ENCODE measurements around the gene SLC25A11. TPM values are rescaled to one million over a fixed set of nuclear protein-coding genes. Genes with fewer than 3 reads are reported as not detected.

The SLC25A11 gene
- total RNA-seq, 1 donor from 2014 or later = 219 TPM

DNA sequence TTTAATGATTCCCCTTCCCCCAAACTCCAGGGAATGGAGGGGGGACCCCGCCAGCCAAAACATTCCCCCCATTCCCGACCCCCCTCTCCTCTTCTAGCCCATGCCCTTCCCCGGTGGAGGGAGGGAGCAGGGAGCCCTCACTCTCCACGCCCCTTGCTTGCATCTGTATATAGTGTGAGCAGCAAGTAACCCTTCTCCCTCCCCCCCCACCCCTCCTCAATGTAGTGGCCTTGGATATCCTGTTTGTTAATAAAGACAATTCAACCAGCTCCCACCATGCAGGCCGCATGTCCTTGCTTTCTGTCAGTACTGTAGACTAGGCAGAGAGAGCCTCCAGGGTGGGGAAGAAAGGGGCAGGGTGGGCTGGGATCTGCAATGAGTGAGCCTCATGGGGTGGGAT, 42.1 kb downstream of the SLC25A11 start:
- H3K27ac ChIP-seq (replicated peaks) = no peak overlapping the region
- no peak for DNase-seq
- peaks cover 35% of the 10 kb centered on the region for H3K4me1 ChIP-seq
- intact Hi-C loops (cut with micrococcal nuclease) = no loop called here
- TF ChIP-seq, protein P1, sequence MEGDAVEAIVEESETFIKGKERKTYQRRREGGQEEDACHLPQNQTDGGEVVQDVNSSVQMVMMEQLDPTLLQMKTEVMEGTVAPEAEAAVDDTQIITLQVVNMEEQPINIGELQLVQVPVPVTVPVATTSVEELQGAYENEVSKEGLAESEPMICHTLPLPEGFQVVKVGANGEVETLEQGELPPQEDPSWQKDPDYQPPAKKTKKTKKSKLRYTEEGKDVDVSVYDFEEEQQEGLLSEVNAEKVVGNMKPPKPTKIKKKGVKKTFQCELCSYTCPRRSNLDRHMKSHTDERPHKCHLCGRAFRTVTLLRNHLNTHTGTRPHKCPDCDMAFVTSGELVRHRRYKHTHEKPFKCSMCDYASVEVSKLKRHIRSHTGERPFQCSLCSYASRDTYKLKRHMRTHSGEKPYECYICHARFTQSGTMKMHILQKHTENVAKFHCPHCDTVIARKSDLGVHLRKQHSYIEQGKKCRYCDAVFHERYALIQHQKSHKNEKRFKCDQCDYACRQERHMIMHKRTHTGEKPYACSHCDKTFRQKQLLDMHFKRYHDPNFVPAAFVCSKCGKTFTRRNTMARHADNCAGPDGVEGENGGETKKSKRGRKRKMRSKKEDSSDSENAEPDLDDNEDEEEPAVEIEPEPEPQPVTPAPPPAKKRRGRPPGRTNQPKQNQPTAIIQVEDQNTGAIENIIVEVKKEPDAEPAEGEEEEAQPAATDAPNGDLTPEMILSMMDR (IDR thresholded peaks at IDR 0.05; ENCODE audit: borderline replicate concordance) = no peak
- H3K36me3 ChIP-seq = peaks cover 42% of the 10 kb centered on the region
- peaks cover 35% of the 10 kb centered on the region for H3K27me3 ChIP-seq (ENCODE audit: low read depth)
- no peaks in the 10 kb centered on the region for H3K9me3 ChIP-seq (replicated peaks)
- no peak overlapping the region for H3K4me3 ChIP-seq

DNA sequence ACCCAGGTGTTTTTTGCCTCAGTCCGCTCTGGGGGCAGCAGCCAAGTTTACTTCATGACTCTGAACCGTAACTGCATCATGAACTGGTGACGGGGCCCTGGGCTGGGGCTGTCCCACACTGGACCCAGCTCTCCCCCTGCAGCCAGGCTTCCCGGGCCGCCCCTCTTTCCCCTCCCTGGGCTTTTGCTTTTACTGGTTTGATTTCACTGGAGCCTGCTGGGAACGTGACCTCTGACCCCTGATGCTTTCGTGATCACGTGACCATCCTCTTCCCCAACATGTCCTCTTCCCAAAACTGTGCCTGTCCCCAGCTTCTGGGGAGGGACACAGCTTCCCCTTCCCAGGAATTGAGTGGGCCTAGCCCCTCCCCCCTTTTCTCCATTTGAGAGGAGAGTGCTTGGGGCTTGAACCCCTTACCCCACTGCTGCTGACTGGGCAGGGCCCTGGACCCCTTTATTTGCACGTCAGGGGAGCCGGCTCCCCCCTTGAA, 42.6 kb downstream of the SLC25A11 start:
- DNase-seq = no peak
- no peak overlapping the region for H3K27ac ChIP-seq (replicated peaks)

DNA sequence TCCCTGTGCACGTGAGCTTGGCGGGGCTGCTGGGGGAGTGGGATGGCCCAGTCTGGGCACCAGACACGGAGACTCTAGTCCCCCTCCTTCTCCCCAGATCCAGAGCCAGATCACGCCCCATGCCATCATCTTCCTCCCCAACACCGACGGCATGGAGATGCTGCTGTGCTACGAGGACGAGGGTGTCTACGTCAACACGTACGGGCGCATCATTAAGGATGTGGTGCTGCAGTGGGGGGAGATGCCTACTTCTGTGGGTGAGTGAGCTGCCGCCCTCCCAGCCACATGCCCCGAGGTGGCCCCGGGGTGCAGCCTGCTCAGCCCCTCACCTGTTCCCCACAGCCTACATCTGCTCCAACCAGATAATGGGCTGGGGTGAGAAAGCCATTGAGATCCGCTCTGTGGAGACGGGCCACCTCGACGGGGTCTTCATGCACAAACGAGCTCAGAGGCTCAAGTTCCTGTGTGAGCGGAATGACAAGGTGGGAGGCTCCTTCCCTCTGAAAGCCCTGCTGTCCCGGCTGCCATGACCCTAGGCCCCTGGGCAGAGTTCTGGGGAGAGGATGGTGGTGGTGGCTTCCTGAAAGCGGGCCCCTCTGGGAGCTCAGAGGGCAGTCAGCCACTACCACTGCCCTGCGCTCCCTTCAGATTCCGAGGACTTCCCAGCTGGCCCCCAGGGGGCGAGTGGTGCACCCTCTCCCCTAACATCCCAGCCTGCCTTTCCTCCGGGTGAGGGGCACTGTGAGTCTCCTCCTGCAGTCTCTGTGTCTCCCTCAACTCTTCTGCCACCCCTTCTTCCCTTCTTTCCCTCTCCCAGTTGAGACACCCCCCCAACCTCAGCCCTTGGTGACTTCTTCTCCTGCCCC, 43.3 kb downstream of the SLC25A11 start:
- TF ChIP-seq, protein P1 (IDR thresholded peaks at IDR 0.05; ENCODE audit: borderline replicate concordance) = no peak
- intact Hi-C loops (cut with micrococcal nuclease) = no loop called here

More for the DNA sequence above, 42.6 kb downstream of the SLC25A11 start:
- TF ChIP-seq, protein P1 (IDR thresholded peaks at IDR 0.05; ENCODE audit: borderline replicate concordance) = no peak
- Histone ChIP-seq H3K4me1 (peaks cover 32% of the 10 kb centered on the region), H3K9me3 (replicated peaks) (no peaks in the 10 kb centered on the region), H3K36me3 (peaks cover 47% of the 10 kb centered on the region), H3K4me3 (no peak overlapping the region), H3K27me3 (ENCODE audit: low read depth) (peaks cover 35% of the 10 kb centered on the region)
- intact Hi-C loops (cut with micrococcal nuclease) = no loop called here

DNA sequence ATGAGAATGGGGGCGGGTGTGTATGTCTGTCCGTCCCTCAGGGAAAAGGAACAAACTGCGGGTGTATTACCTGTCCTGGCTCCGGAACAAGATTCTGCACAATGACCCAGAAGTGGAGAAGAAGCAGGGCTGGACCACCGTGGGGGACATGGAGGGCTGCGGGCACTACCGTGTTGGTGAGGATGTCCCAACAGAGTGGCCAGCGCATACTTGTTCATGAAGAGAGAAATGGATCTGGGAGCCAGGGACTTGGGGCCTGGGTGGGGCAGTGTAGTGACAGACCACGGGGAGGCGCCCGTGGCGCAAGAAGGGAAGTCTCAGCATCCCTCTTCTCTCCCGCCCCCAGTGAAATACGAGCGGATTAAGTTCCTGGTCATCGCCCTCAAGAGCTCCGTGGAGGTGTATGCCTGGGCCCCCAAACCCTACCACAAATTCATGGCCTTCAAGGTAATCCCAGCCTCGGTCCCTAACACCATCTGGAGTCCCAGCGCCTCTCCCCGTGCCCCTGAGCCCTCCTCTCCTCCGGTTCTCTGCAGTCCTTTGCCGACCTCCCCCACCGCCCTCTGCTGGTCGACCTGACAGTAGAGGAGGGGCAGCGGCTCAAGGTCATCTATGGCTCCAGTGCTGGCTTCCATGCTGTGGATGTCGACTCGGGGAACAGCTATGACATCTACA, 44.1 kb downstream of the SLC25A11 start:
- TF ChIP-seq, protein P1 (IDR thresholded peaks at IDR 0.05; ENCODE audit: borderline replicate concordance) = no peak
- intact Hi-C loops (cut with micrococcal nuclease) = no loop called here
- peaks cover 25% of the 10 kb centered on the region for H3K4me1 ChIP-seq
- H3K9me3 ChIP-seq (replicated peaks) = no peaks in the 10 kb centered on the region
- no peak for DNase-seq
- H3K27me3 ChIP-seq (ENCODE audit: low read depth) = peaks cover 25% of the 10 kb centered on the region
- H3K36me3 ChIP-seq = peaks cover 62% of the 10 kb centered on the region
- H3K27ac ChIP-seq (replicated peaks) = no peak overlapping the region
- H3K4me3 ChIP-seq = no peak overlapping the region

More for the DNA sequence above, 43.3 kb downstream of the SLC25A11 start:
- Histone ChIP-seq H3K4me3 (no peak overlapping the region), H3K9me3 (replicated peaks) (no peaks in the 10 kb centered on the region), H3K27ac (replicated peaks) (no peak overlapping the region), H3K4me1 (peaks cover 28% of the 10 kb centered on the region), H3K27me3 (ENCODE audit: low read depth) (peaks cover 33% of the 10 kb centered on the region), H3K36me3 (peaks cover 54% of the 10 kb centered on the region)
- no peak for DNase-seq

DNA sequence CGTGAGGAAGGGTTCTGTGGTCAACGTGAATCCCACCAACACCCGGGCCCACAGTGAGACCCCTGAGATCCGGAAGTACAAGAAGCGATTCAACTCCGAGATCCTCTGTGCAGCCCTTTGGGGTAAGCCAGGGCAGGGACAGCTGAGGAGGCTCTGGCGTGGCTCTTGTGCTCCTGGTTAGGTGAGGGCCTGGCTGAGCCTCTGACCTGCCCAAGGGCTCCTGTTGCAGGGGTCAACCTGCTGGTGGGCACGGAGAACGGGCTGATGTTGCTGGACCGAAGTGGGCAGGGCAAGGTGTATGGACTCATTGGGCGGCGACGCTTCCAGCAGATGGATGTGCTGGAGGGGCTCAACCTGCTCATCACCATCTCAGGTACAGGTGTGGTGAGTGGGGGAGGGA, 44.7 kb downstream of the SLC25A11 start:
- TF ChIP-seq, protein P1 (IDR thresholded peaks at IDR 0.05; ENCODE audit: borderline replicate concordance) = no peak
- H3K36me3 ChIP-seq = peaks cover 69% of the 10 kb centered on the region
- no peak overlapping the region for H3K4me3 ChIP-seq
- intact Hi-C loops (cut with micrococcal nuclease) = no loop called here
- no peak for DNase-seq
- peaks cover 18% of the 10 kb centered on the region for H3K4me1 ChIP-seq
- peaks cover 18% of the 10 kb centered on the region for H3K27me3 ChIP-seq (ENCODE audit: low read depth)
- no peaks in the 10 kb centered on the region for H3K9me3 ChIP-seq (replicated peaks)
- H3K27ac ChIP-seq (replicated peaks) = no peak overlapping the region

Measured in left ventricle myocardium inferior (tissue), 1 donor.